GM21786 (cell line): Measurements from ENCODE around the gene FASN.

Source experiments
- ATAC-seq: cut with Tn5 transposase; IDR thresholded peaks from one replicate; pipeline ENCODE4 v1.9.1; 2021; ENCODE audit not compliant: unreplicated experiment

FASN gene

GRCh38 chr17:82103553-82104451 lies 5.8 kb upstream of the FASN start:
- no peak for ATAC-seq

DNA sequence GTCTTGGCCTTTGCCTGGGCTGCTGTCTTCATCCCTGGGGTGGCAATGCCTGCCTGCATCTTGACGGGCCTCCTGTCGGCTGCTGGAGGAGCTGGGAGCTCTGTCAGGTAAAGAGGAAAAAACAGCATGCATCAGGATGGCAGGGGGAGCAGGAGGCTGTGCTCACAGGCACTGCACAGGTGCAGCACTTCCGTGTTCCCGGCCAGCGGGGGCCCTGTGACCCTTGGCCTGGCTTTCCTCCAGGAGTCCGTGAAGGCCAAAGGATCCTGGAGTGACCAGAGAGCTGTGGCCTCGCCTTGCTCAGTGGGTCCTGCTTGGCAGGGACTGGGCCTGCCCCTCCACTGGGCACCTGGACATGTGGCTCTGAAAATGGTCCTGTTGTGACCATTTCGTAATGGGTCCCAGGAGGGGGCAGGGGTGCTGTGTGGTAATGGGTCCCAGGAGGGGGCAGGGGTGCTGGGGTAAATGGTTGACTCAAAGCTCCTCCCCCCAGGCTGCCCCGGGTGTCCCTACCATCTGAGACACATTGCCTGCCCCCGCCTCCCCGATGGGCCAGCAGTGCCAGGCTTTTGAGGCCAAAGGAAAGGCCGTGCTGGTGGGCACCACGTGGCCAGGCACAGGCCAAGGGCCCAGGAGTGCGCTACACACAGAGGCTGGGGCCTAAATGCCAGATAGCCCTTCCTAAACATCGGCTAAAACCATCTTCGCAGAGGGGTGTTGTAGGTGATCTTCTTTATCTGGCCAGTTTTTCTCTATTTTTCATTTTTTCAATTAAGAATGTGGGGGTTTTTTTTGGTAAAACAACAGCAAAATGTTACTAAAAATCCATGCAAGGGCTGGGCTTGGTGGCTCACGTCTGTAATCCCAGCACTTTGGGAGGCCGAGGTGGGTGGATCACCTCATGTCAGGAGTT lies 4.0 kb upstream of the FASN start:
- no peak for ATAC-seq

GRCh38 chr17:82101301-82101715 lies 3.3 kb upstream of the FASN start:
- no peak for ATAC-seq

DNA sequence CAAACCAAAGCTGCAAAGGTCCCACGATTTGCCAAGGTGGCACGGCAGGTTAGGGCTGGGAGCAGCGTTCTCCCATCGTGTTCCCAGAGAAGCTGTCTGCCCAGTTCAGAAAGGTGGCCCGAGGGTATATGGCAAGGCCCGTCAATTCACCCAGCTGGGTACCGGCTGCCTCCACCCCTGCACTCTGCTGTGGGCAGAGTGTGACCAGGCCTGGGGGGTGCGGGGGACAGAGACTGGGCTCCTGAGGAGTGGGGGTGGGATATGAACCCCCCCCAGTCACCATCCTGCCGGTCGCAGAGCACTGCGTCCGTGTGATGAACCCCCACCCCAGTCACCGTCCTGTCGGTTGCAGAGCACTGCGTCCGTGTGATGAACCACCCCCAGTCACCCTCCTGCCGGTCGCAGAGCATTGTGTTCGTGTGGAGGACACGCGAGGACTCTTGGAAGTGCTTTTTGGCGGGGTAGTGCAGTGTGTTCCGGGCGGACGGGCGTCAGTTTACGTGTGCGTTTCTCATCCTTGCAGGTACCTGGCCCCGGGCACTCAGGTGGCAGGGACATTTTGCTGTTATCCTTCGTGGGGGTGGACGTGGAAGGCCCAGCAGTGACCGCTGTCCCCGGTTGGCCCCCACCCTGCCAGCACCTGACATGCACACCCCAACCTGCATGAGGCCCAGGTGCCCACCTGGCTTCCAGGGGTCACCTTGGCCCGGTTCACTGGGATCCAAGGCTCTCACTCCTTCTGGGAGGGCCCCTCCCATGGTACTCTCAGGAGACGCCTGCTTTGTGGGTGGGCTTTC lies 2.7 kb upstream of the FASN start:
- ATAC-seq, result no peak

DNA sequence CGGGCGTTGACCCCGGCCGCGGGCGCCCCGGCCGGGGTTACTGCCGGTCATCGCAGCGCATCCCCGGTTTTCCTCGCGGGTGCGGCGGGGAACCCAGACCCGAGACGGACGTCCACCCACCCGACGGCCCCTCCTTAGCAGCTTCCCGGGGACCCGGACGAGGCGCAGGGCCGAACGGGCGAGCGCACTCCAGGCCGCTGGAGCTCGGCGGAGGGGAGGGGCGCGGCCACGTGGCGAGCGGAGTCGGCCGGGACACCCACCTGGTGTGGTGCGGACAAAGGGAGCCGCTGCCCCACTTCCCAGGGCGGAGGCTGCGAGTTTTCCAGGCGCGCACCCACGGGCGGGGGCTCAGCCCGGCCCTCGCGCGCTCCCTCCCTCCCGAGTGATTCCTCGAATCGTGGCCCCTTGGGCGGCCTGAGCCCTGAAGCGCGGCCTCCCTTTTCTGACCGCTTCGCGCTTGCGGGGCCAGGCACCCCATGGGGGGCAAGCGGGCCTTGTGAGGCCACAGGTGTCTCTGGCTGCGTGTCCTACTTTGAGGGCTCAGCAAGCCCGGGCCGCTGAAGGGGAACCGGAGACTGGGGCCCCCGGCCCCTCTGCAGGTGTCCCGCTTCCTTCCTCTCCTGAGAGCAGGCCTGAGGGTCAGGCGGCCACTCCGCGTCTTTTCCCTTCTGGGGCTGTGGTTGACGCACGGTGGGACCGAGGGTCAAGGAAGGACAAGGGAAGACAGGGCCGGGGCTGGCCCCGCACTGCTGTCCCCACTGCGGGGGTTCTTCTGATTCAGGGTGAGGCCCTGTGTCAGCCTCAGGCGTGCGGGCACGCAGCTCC lies 1.1 kb upstream of the FASN start:
- peak; percentile 11 for ATAC-seq

DNA sequence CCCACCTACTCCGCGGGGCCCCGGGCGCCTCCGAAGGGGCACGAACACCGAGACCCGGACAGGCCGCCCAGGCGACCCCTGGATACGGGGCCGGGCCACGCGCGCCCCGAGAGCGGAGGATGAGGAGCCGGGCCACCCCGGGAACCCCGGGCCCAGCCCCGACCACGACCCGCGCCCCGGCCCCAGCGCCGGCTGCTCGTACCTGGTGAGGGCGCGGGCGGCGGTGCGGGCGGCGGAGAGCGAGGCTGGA lies 192 bp downstream of the FASN start:
- ATAC-seq, result no peak

DNA sequence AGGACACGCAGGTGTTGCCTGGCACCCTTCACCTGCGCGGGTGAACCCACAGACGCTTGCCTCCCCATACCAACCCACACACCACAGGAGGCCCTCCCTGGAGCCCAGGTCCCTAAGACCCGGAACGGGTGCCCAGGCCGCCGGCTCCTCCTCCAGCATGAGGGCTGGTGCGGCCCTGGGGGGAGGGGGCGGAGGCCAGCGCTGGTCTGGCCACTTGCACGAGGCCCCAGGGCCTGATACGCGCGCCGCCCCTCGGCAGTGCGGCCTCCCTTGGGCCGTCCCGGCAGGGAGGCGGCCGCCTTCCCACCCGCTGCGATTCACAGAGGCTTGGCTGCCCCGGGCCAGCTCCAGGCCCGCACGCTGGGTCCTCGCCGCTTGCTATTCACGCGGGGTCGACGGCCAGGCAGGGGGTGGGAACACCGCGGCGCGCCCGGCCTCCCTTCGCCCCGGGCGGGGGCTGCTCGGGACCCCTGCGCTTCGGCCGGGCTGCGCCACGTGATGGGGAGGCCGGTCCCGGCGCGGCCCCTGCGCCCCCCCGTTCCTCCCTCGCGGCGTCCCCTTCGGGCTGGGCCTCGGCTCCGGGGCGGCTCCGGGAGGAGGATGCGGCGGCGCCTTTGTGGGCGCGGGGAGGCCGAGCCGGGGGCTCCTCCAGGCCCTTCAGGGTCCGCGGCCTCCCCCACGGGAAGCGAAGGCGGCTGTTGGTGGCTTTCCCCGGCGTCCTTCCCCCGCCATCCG lies 685 bp downstream of the FASN start:
- ATAC-seq, result no peak

- ATAC-seq, result no peak
Measured at GRCh38 chr17:82096709-82097183, 1.3 kb downstream of the FASN start.

DNA sequence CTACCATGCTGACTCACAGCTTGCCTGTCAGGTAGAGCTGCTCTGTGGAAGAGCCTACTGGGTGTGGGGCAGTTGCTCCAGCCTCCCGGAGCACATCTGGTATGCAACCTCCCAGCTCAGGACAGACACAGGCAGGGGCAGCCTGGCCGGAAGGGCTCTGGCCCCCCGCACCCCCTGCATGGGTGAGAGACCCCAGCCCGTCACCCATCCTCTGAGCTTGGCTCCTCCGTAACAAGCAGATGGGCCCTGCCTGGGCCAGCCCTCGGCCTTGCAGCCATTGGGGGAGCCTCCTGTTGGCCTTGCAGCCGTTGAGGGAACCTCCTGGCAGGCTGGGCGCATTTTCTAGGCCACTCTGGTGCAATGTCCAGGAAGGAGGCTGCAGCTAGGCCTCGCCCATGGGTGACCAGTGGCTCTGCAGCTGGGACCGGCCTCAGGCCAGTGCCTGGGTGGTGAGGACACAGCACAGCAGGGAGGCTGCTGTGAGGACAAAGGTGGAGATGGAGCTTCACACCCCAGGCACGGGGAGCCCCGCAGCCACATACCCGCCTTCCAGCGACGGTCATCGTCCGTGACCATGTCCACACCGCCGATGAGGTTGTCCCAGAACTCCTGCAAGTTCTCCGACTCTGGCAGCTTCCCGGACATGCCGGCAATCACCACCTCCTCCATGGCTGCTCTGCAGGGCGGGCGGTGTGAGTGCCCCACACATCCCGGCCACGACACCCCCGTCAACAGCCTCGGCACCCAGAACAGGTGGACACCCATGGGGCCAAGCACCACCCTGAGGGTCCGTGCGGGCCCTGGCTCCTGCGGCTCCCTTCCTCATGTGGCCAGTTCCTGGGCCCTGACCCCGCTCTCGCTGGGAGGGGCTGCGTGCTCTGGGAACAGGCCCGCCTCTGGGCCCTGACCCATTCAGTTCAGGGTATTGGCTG lies 2.0 kb downstream of the FASN start:
- ATAC-seq, result no peak

DNA sequence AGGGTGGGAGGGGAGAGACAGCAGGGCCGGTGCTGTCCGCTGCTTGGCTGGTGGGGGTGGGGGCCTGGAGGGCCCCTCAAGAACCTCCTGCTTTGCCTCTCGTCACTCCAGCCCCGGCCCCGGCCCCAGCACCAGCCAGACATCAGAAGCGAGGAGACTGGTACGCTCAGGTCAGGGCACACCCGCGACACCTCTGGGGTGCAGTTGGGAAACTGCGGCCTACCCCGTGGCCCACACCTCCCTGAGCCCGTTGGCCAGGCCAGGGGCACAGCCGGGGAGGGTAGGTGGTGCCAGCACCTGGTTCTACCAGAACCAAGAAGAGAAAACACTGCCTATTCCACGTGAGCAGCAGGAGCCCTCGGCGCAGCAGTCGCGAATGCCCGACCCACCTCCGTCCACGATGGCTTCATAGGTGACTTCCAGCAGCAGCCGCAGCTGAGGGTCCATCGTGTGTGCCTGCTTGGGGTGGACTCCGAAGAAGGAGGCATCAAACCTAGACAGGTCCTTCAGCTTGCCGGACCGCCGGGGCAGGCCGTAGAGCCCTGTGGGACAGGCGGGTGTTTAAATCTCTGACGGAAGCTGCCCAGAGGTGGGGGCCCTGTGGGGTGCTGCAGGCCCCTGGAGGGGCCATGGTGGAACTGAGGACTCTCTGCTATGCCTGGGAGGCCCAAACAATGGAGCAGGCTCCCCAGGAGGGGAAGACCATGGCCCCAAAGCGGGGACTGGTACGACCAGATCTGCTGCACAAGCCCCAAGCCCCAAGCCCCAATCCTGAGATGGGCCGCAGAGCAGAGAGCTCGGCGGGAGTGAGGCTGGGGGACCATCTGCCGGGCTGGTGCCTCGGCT lies 2.9 kb downstream of the FASN start:
- no peak for ATAC-seq

GRCh38 chr17:82092995-82093751 lies 4.9 kb downstream of the FASN start:
- no peak for ATAC-seq

- ATAC-seq, result no peak
Measured at GRCh38 chr17:82092628-82092994, 5.4 kb downstream of the FASN start.

- ATAC-seq, result no peak
Measured at GRCh38 chr17:82092094-82092586, 5.9 kb downstream of the FASN start.

GRCh38 chr17:82091264-82092066 lies 6.6 kb downstream of the FASN start:
- ATAC-seq, result no peak

DNA sequence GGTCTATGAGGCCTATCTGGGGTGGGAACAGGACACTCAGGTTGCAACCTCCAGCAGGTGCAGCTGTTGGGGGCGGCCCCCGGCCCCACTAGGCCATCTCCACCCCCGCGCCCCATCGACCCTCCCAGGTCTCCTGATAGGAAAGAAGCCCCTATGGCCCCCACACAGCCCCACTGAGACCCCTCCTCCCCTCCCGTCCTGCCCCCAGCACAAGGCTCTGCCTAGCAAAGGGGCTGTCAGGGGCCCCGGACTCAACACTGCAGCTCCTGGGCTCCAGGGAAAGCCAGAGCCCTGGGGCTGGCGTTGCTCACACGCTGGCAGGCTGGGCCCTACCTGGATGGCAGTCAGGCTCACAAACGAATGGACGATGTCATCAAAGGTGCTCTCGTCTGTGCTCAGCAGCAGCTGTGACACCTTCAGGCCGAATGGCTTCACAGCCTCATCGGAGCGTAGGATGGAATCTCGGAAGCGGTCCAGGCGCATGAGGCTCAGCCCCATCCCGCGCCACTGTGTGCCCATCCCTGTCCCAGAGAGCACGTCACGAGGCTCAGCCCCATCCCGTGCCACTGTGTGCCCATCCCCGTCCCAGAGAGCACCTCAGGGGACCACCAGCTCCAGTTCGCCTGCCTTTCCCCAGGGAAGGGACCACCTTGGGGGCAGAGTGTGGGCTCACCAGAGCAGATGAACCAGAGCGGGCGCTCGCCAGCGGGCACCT lies 7.3 kb downstream of the FASN start:
- ATAC-seq, result no peak
